H7 (cell line): ENCODE results near the gene TCAP. TPM values are rescaled to one million over a fixed set of nuclear protein-coding genes. Genes with fewer than 3 reads are reported as not detected.

Experiments
- DNase-seq: peaks from one replicate; pipeline ENCODE4 v3.0.0; 2012
- H3K27me3 ChIP-seq: 2 replicates; pipeline ENCODE4 v1.6.0; 2011; ENCODE audit warnings: mild to moderate bottlenecking, low read length; ENCODE audit not compliant: control insufficient read depth, insufficient read depth
- H3K36me3 ChIP-seq: replicated peaks from 2 replicates; pipeline ENCODE4 v1.5.1; 2011; ENCODE audit warnings: low read length; ENCODE audit not compliant: control insufficient read depth, insufficient read depth
- H3K4me3 ChIP-seq: 2 replicates; pipeline ENCODE4 v1.5.1; 2011; ENCODE audit warnings: low read depth, mild to moderate bottlenecking, control low read depth, low read length, moderate library complexity; ENCODE audit not compliant: insufficient read depth
- total RNA-seq: library from RNA; depleted of rRNA; stranded (reverse); fragments of >200 nt; shearing (Covaris generic); gene quantifications from 2 replicates; pipeline ENCODE4 v1.2.3, GENCODE V29; 2014

Gene TCAP
- total RNA-seq, 1 experiment from 2014 or later, result 0.69 TPM

GRCh38 chr17:39674179-39674578 lies 9.0 kb downstream of the TCAP start:
- H3K4me3 ChIP-seq, result no peak overlapping the region
- H3K27me3 ChIP-seq, result peaks cover 2% of the 10 kb centered on the region; the same call in 1 of the 2 replicates
- no peak for DNase-seq
- H3K36me3 ChIP-seq, result no peaks in the 10 kb centered on the region; the same call in 1 of the 2 replicates

- H3K4me3 ChIP-seq, result no peak overlapping the region
- no peak for DNase-seq
- no peaks in the 10 kb centered on the region; the same call in 1 of the 2 replicates for H3K27me3 ChIP-seq
- no peaks in the 10 kb centered on the region; the same call in 1 of the 2 replicates for H3K36me3 ChIP-seq
Observed at GRCh38 chr17:39674702-39675389, 9.7 kb downstream of the TCAP start.

GRCh38 chr17:39675390-39676082 lies 10.4 kb downstream of the TCAP start:
- H3K4me3 ChIP-seq, result no peak overlapping the region
- H3K36me3 ChIP-seq, result no peaks in the 10 kb centered on the region; the same call in 1 of the 2 replicates
- no peak for DNase-seq
- H3K27me3 ChIP-seq, result no peaks in the 10 kb centered on the region; the same call in 1 of the 2 replicates

GRCh38 chr17:39676198-39676819 lies 11.2 kb downstream of the TCAP start:
- no peak for DNase-seq
- H3K36me3 ChIP-seq, result no peaks in the 10 kb centered on the region; the same call in 1 of the 2 replicates
- no peaks in the 10 kb centered on the region; the same call in 1 of the 2 replicates for H3K27me3 ChIP-seq
- no peak overlapping the region for H3K4me3 ChIP-seq

GRCh38 chr17:39677072-39677471 lies 11.9 kb downstream of the TCAP start:
- DNase-seq, result no peak
- Histone ChIP-seq H3K4me3 (no peak overlapping the region), H3K36me3 (no peaks in the 10 kb centered on the region; the same call in 1 of the 2 replicates), H3K27me3 (no peaks in the 10 kb centered on the region)

GRCh38 chr17:39677542-39678339 lies 12.6 kb downstream of the TCAP start:
- no peak for DNase-seq
- Histone ChIP-seq H3K27me3 (no peaks in the 10 kb centered on the region), H3K4me3 (no peak overlapping the region), H3K36me3 (no peaks in the 10 kb centered on the region; the same call in 1 of the 2 replicates)

GRCh38 chr17:39678340-39679116 lies 13.4 kb downstream of the TCAP start:
- no peaks in the 10 kb centered on the region; the same call in 1 of the 2 replicates for H3K36me3 ChIP-seq
- no peaks in the 10 kb centered on the region for H3K27me3 ChIP-seq
- DNase-seq, result no peak
- H3K4me3 ChIP-seq, result no peak overlapping the region

- DNase-seq, result no peak
- H3K36me3 ChIP-seq, result no peaks in the 10 kb centered on the region; the same call in 1 of the 2 replicates
- H3K27me3 ChIP-seq, result no peaks in the 10 kb centered on the region
- no peak overlapping the region for H3K4me3 ChIP-seq
Observed at GRCh38 chr17:39679521-39680192, 14.5 kb downstream of the TCAP start.

- Histone ChIP-seq H3K4me3 (no peak overlapping the region), H3K27me3 (no peaks in the 10 kb centered on the region), H3K36me3 (no peaks in the 10 kb centered on the region; the same call in none of the 2 replicates)
- no peak for DNase-seq
Observed at GRCh38 chr17:39683295-39683939, 18.3 kb downstream of the TCAP start.

GRCh38 chr17:39684369-39685192 lies 19.4 kb downstream of the TCAP start:
- no peaks in the 10 kb centered on the region for H3K27me3 ChIP-seq
- H3K36me3 ChIP-seq, result no peaks in the 10 kb centered on the region; the same call in none of the 2 replicates
- H3K4me3 ChIP-seq, result no peak overlapping the region
- DNase-seq, result no peak

- no peak for DNase-seq
- Histone ChIP-seq H3K4me3 (peak overlapping the region; percentile 72), H3K27me3 (no peaks in the 10 kb centered on the region), H3K36me3 (no peaks in the 10 kb centered on the region; the same call in none of the 2 replicates)
Observed at GRCh38 chr17:39687101-39687545, 22.0 kb downstream of the TCAP start.
